NT2/D1 (cell line): ENCODE data around the gene RSL1D1.

Experiments used
- YY1 ChIP-seq: IDR thresholded peaks from 2 replicates; pipeline ENCODE4 v1.6.1; 2011; ENCODE audit not compliant: insufficient read length, insufficient read depth
- ZNF274 ChIP-seq: IDR thresholded peaks from 2 replicates; pipeline ENCODE4 v1.6.1; 2011; ENCODE audit warnings: mild to moderate bottlenecking, low read depth, low read length

- TF ChIP-seq ZNF274: no peak
- no peak for TF ChIP-seq YY1
Observed at GRCh38 chr16:11880007-11880406, 28.7 kb upstream of the RSL1D1 start.
